ENCODE data around the gene PFKFB2.

The PFKFB2 gene

DNA sequence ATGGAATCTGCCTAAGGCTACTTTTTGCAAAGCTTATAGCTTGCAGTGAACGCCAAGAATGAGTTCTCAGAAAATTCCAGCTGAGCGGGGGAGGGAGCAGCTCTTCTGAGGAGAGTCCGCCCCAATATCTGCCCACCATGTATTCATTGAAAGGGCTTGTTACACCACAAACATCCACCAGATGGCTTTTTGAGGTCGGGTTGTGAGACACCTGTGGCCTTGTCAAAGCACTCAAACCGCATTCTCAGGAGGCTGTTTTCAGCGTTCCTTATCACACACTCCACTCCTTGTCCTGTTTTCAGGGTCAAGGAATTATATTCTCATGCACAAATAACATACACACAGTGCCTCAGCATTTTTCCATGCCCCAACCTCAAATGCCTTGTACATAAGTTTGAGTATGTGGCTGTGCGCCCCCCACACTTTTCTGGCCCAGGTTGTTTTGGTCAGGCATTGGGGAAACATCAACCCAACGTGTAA is 31.7 kb downstream of the PFKFB2 start:
- no peak overlapping the region for H3K4me3 ChIP-seq (replicated peaks; ENCODE audit: low read depth, low read length)
- peak; percentile 29 for DNase-seq (ENCODE audit: extremely low read depth, low read depth)
- TF ChIP-seq, protein P1, sequence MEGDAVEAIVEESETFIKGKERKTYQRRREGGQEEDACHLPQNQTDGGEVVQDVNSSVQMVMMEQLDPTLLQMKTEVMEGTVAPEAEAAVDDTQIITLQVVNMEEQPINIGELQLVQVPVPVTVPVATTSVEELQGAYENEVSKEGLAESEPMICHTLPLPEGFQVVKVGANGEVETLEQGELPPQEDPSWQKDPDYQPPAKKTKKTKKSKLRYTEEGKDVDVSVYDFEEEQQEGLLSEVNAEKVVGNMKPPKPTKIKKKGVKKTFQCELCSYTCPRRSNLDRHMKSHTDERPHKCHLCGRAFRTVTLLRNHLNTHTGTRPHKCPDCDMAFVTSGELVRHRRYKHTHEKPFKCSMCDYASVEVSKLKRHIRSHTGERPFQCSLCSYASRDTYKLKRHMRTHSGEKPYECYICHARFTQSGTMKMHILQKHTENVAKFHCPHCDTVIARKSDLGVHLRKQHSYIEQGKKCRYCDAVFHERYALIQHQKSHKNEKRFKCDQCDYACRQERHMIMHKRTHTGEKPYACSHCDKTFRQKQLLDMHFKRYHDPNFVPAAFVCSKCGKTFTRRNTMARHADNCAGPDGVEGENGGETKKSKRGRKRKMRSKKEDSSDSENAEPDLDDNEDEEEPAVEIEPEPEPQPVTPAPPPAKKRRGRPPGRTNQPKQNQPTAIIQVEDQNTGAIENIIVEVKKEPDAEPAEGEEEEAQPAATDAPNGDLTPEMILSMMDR (IDR thresholded peaks at IDR 0.05; ENCODE audit: low read depth, low read length, missing control alignments): peak; percentile 52

DNA sequence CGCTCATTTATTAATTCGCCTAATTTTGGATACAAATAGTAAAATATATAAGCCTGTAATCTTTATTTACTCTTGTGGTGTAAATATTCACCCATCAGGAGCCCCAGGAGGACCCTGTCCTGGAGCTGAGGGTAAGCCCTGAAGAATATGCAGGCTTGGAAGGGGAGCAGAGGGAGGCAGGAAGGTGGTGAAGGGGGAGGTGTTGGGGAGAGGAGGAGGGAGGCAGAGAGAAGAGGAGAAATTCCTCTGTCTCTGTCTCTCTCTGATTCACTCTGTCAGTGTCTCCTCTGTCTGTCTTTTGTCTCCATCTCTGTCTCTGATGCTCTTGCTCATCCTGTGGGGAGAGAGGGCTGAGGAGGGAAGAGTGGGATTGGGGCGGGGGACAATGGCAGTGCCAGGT is 32.8 kb downstream of the PFKFB2 start:
- no peak for DNase-seq (ENCODE audit: extremely low read depth, low read depth)
- H3K4me3 ChIP-seq (replicated peaks; ENCODE audit: low read depth, low read length): no peak overlapping the region
- TF ChIP-seq, protein P1 (IDR thresholded peaks at IDR 0.05; ENCODE audit: low read depth, low read length, missing control alignments): no peak

DNA sequence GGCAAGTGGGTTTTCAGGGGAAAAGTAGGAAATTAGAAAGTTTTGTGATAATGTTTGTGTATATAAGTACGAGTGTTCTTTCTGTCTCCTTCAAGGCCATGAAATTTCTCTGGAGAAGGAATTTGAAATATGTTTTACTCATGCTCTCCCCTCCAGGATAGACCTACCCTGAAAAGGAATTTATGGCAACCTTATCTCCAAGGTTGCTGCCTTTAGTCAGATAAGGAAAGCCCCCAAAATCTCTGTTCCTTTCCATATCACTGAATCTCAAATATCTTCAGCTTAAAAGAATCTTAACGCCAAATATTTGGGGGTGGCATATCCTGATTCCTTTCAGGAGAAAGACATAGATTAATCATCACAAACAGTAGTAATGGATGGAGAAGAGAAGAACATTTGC is 35.1 kb downstream of the PFKFB2 start:
- TF ChIP-seq, protein P1 (IDR thresholded peaks at IDR 0.05; ENCODE audit: low read depth, low read length, missing control alignments): no peak
- H3K4me3 ChIP-seq (replicated peaks; ENCODE audit: low read depth, low read length): no peak overlapping the region
- no peak for DNase-seq (ENCODE audit: extremely low read depth, low read depth)

DNA sequence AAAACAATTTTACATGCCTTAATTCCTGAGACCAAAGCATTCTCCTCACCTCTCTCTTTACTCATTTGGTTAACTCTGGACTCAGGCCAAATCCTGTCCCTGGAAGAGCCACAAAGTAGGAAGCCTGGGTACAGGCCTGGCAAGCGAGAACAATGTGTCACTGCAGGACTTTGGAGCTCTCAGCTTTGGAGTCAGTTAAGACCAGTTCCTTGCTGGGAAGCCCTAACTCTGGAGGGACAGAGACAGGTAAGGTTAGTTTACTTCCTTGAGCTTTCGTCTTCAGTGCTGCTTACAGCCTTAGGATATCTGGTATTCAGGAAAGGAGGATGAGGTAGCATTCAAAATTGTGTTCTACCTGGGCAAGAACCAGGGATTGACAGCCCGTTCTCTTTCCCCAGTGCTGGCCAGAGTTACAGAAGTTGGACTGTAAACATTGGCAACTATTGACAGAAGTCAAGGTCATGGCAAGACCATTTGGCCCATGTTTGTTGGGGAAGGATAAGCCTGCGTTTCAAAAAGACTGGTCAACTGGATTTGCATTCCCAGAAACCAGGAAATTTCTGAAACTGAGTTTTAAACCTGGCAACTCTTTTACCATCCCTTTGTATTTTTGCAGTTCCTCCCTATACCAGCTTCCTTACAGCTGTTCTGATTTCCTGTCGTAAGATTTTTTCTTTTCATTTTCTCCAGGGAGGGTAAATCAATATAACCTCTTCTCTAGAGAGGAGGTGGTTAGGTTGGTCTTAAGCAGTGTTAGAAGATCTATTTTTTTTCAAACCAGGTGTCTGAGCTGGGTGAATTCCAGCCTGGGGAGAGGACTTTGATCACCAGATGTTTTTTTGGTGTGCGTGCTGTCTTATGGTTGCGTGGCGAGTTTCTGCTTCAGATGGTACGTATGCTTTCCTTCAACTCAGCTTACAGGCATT is 35.9 kb downstream of the PFKFB2 start, which contains the start of gene C4BPB:
C4BPB (plus strand) TSS at position 160 of the 926 bp plus-strand sequence; CDS start at position 832, 672 bp downstream.
- TF ChIP-seq, protein P1 (IDR thresholded peaks at IDR 0.05; ENCODE audit: low read depth, low read length, missing control alignments): no peak
- H3K4me3 ChIP-seq (replicated peaks; ENCODE audit: low read depth, low read length): no peak within 1 kb of the TSS
- DNase-seq (ENCODE audit: extremely low read depth, low read depth): no peak

DNA sequence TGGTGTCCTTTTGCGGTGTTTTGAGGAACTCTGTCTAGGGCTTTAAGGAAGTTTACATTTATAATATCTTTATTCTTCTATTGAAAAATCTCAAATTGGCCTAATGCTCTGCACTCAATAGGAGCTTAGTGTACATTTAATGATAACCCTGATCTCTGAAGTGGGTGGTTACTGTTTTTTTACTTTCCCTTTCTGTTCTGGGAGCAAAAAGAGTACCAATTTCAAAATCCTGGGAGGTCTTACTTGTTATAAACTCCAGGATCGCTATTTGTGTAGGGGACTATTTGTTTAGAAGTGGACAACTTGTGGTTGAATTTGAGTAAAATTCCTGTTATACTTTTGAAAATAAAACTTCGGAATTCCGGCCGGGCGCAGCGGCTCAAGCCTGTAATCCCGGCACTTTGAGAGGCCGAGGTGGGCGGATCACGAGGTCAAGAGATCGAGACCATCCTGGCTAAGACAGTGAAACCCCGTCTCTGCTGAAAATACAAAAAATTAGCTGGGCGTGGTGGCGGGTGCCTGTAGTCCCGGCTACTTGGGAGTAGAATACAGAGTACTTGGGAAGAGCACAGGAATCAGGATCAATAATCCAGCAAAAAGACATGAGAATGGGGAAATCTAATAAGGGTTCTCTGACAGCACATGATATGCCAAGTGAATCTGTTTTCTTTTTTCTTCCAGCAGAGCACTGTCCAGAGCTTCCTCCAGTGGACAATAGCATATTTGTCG is 36.7 kb downstream of the PFKFB2 start:
- no peak overlapping the region for H3K4me3 ChIP-seq (replicated peaks; ENCODE audit: low read depth, low read length)
- TF ChIP-seq, protein P1 (IDR thresholded peaks at IDR 0.05; ENCODE audit: low read depth, low read length, missing control alignments): no peak
- no peak for DNase-seq (ENCODE audit: extremely low read depth, low read depth)

DNA sequence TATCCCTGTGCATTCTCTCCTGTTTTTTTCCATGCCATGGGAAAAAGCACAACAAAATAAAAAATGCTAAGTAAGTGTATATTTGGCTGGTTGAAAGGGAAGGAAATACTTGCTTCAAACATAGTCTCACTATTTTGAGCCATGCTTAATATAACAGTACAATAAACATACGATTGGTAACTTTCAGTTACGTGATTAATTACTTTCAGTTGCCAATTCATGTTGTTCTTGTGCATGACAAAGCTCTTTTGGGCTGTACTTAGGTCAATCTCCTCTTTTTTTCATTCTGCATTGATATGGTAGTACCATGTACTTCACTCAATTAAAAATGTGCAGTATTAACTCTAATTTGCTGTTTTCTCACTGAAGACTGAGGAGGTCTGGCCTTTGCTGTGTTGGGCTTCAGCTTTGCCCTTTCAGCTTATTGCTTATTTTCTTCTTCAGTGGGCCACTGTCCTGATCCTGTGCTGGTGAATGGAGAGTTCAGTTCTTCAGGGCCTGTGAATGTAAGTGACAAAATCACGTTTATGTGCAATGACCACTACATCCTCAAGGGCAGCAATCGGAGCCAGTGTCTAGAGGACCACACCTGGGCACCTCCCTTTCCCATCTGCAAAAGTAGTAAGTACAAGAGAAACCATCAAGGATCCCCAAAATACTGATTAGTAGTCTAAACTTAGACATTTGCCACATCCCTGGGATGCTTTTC is 38.3 kb downstream of the PFKFB2 start:
- H3K4me3 ChIP-seq (replicated peaks; ENCODE audit: low read depth, low read length): no peak overlapping the region
- no peak for DNase-seq (ENCODE audit: extremely low read depth, low read depth)
- TF ChIP-seq, protein P1 (IDR thresholded peaks at IDR 0.05; ENCODE audit: low read depth, low read length, missing control alignments): no peak

Measured in HFF-Myc (cell line).